ENCODE results near the gene POLDIP3.
"Not testable (repeated sequence)": the region's sequence is repeated elsewhere in the genome, so short reads cannot be mapped to it uniquely, and the experiment has no call there.

POLDIP3 gene

GRCh38 chr22:42577623-42578240, 37.0 kb downstream of the POLDIP3 start:
- DNase-seq (ENCODE audit: extremely low read depth, low read depth), result no peak
- TF ChIP-seq CTCF (IDR thresholded peaks at IDR 0.05; ENCODE audit: low read depth, low read length), result no peak

GRCh38 chr22:42577141-42577540, 37.5 kb downstream of the POLDIP3 start:
- DNase-seq (ENCODE audit: extremely low read depth, low read depth), result not testable (repeated sequence)

GRCh38 chr22:42575996-42576574, 38.6 kb downstream of the POLDIP3 start:
- not testable (repeated sequence) for DNase-seq (ENCODE audit: extremely low read depth, low read depth)

GRCh38 chr22:42574468-42574867, 40.2 kb downstream of the POLDIP3 start:
- DNase-seq (ENCODE audit: extremely low read depth, low read depth), result not testable (repeated sequence)

- not testable (repeated sequence) for DNase-seq (ENCODE audit: extremely low read depth, low read depth)
These were observed 40.6 kb downstream of the POLDIP3 start for GRCh38 chr22:42574046-42574445.

- DNase-seq (ENCODE audit: extremely low read depth, low read depth), result not testable (repeated sequence)
These were observed 43.6 kb downstream of the POLDIP3 start for GRCh38 chr22:42571068-42571467.

- not testable (repeated sequence) for DNase-seq (ENCODE audit: extremely low read depth, low read depth)
These were observed 44.1 kb downstream of the POLDIP3 start for GRCh38 chr22:42570580-42570979.

- not testable (repeated sequence) for DNase-seq (ENCODE audit: extremely low read depth, low read depth)
These were observed 46.7 kb downstream of the POLDIP3 start for GRCh38 chr22:42567950-42568349.

- DNase-seq (ENCODE audit: extremely low read depth, low read depth), result no peak
- TF ChIP-seq CTCF (IDR thresholded peaks at IDR 0.05; ENCODE audit: low read depth, low read length), result no peak
These were observed 48.7 kb downstream of the POLDIP3 start for GRCh38 chr22:42565956-42566355.

GRCh38 chr22:42564699-42565098, 50.0 kb downstream of the POLDIP3 start:
- TF ChIP-seq CTCF (IDR thresholded peaks at IDR 0.05; ENCODE audit: low read depth, low read length), result no peak
- no peak for DNase-seq (ENCODE audit: extremely low read depth, low read depth)

- DNase-seq (ENCODE audit: extremely low read depth, low read depth), result not testable (repeated sequence)
These were observed 50.7 kb downstream of the POLDIP3 start for GRCh38 chr22:42563943-42564342.

GRCh38 chr22:42562684-42563083, 52.0 kb downstream of the POLDIP3 start:
- no peak for DNase-seq (ENCODE audit: extremely low read depth, low read depth)
- TF ChIP-seq CTCF (IDR thresholded peaks at IDR 0.05; ENCODE audit: low read depth, low read length), result no peak

Measured in AG09319 (cell line).